Endothelial cell of umbilical vein (primary cell): ENCODE data around the gene CIRBP. TPM values are rescaled to one million over a fixed set of nuclear protein-coding genes. Genes with fewer than 3 reads are reported as not detected.

Source experiments
- BruUV-seq: library from RNA; stranded (reverse); fragments of 400-500 nt; replicated peaks from 2 replicates; lab custom pipeline; 2021; lab: Mats Ljungman, UMichigan
- CTCF ChIA-PET: fragments of 300-600, 350-600 bp; sonication (Branson Sonifier 250); formaldehyde crosslinking; loops from one replicate; lab custom pipeline; 2021; ENCODE audit warnings: antibody characterized with exemption, inconsistent platforms; lab: Charles Lee
- POLR2A ChIA-PET: fragments of 300-600, 350-600 bp; sonication (Branson Sonifier 250); formaldehyde crosslinking; loops from one replicate; lab custom pipeline; 2021; ENCODE audit warnings: antibody characterized with exemption, inconsistent platforms; lab: Charles Lee
- DNase-seq: peaks from one replicate; pipeline ENCODE4 v3.0.0-alpha.2; 2011; ENCODE audit warnings: low read depth, low spot score
- FAIRE-seq: peaks from 2 replicates; lab custom pipeline; 2011; peaks lifted over from hg19 to GRCh38; lab: Jason Lieb, UNC
- H2AFZ ChIP-seq: 2 replicates; pipeline ENCODE4 v1.6.0; 2012; ENCODE audit warnings: low read depth, low read length, control low read depth, inconsistent platforms
- H3K27ac ChIP-seq: 2 replicates; pipeline ENCODE4 v1.5.1; 2011; ENCODE audit warnings: low read depth, mild to moderate bottlenecking, control low read depth, low read length, moderate library complexity; ENCODE audit not compliant: insufficient read depth
- H3K27me3 ChIP-seq, 2 experiments: 2 replicates each; pipeline versions ENCODE4 v1.6.0 to v1.6.1; 2011; ENCODE audit warnings: low read length in 2 of 2, mixed read lengths in 1 of 2; ENCODE audit not compliant: control insufficient read depth in 2 of 2, insufficient read depth in 2 of 2
- H3K36me3 ChIP-seq, 2 experiments: 2 replicates in 1 of 2; 3 replicates in 1 of 2; pipeline ENCODE4 v1.5.1; 2011; ENCODE audit warnings: low read length in 2 of 2, mild to moderate bottlenecking in 1 of 2, moderate library complexity in 1 of 2; ENCODE audit not compliant: control insufficient read depth in 2 of 2, insufficient read depth in 2 of 2; ENCODE audit errors: extremely low read depth in 1 of 2
- H3K4me1 ChIP-seq: 3 replicates; pipeline ENCODE4 v1.5.1; 2011; ENCODE audit warnings: mild to moderate bottlenecking, low read length; ENCODE audit not compliant: control insufficient read depth, insufficient read depth; ENCODE audit errors: extremely low read depth
- H3K4me2 ChIP-seq: 2 replicates; pipeline ENCODE4 v1.6.1; 2011; ENCODE audit warnings: low read length, control low read depth, mixed read lengths; ENCODE audit not compliant: insufficient read depth
- H3K4me3 ChIP-seq, 3 experiments: fragments of 200-600 bp in 1 of 3; sonication (generic), shearing (Covaris generic) in 1 of 3; replicated peaks in 1 of 3; 2 replicates each; pipeline ENCODE4 v1.5.1; 2011 to 2016; ENCODE audit warnings: control low read depth in 3 of 3, low read length in 3 of 3, mild to moderate bottlenecking in 2 of 3, inconsistent platforms in 1 of 3, low read depth in 1 of 3, moderate library complexity in 1 of 3; ENCODE audit not compliant: insufficient read depth in 1 of 3
- H3K79me2 ChIP-seq: 2 replicates; pipeline ENCODE4 v1.6.0; 2012; ENCODE audit warnings: low read length, inconsistent platforms; ENCODE audit not compliant: control insufficient read depth, insufficient read depth
- H3K9ac ChIP-seq: replicated peaks from 2 replicates; pipeline ENCODE3; 2011; ENCODE audit warnings: low read length, control low read depth; ENCODE audit not compliant: insufficient read depth; ENCODE audit errors: extremely low read depth
- H3K9me1 ChIP-seq: replicated peaks from 3 replicates; pipeline ENCODE4 v1.6.0; 2011; ENCODE audit warnings: mild to moderate bottlenecking, low read length; ENCODE audit not compliant: control insufficient read depth, insufficient read depth; ENCODE audit errors: extremely low read depth
- H3K9me3 ChIP-seq: replicated peaks from 2 replicates; pipeline ENCODE4 v1.5.1; 2012; ENCODE audit warnings: low read length, inconsistent platforms; ENCODE audit not compliant: control insufficient read depth, insufficient read depth
- H4K20me1 ChIP-seq: replicated peaks from 2 replicates; pipeline ENCODE3; 2011; ENCODE audit warnings: mild to moderate bottlenecking, low read length; ENCODE audit not compliant: control insufficient read depth, insufficient read depth; ENCODE audit errors: extremely low read depth
- CTCF ChIP-seq, 2 donors: IDR thresholded peaks; 1 replicate in 1 of 2; 2 replicates in 1 of 2; pipeline ENCODE4 v1.5.1; 2011; ENCODE audit warnings: low read length in 2 of 2, mild to moderate bottlenecking in 2 of 2, moderate library complexity in 2 of 2, control low read depth in 1 of 2, inconsistent platforms in 1 of 2, low read depth in 1 of 2; ENCODE audit not compliant: insufficient read depth in 1 of 2; ENCODE audit errors: extremely low read depth in 1 of 2
- EZH2 ChIP-seq: IDR thresholded peaks from 2 replicates; pipeline ENCODE4 v1.6.1; 2012; ENCODE audit warnings: borderline replicate concordance, low read depth, mild to moderate bottlenecking, moderate library complexity, low read length, inconsistent platforms; ENCODE audit not compliant: severe bottlenecking
- FOS ChIP-seq: IDR thresholded peaks from 2 replicates; pipeline ENCODE4 v1.6.1; 2011; ENCODE audit warnings: mild to moderate bottlenecking, low read length, moderate library complexity, borderline replicate concordance; ENCODE audit not compliant: insufficient read depth
- GATA2 ChIP-seq: IDR thresholded peaks from 2 replicates; pipeline ENCODE4 v1.7.0; 2011; ENCODE audit warnings: low read depth, mild to moderate bottlenecking, moderate library complexity, mixed read lengths, low read length; ENCODE audit not compliant: insufficient read length, insufficient read depth
- JUN ChIP-seq: IDR thresholded peaks from 2 replicates; pipeline ENCODE4 v1.6.1; 2011; ENCODE audit warnings: borderline replicate concordance, low read depth; ENCODE audit not compliant: insufficient read length, insufficient read depth
- MAX ChIP-seq: IDR thresholded peaks from 2 replicates; pipeline ENCODE4 v1.6.1; 2011; ENCODE audit not compliant: insufficient read depth, insufficient read length
- MYC ChIP-seq: IDR thresholded peaks from one replicate; pipeline ENCODE4 v1.6.1; 2011; ENCODE audit warnings: mild to moderate bottlenecking, low read depth, low read length
- POLR2A ChIP-seq: IDR thresholded peaks from 2 replicates; pipeline ENCODE4 v1.6.1; 2012; ENCODE audit warnings: low read depth, mild to moderate bottlenecking, control low read depth, low read length
- POLR2AphosphoS5 ChIP-seq: IDR thresholded peaks from 2 replicates; pipeline ENCODE4 v1.6.1; 2012; ENCODE audit warnings: low read depth, mild to moderate bottlenecking, control low read depth, low read length, moderate library complexity; ENCODE audit not compliant: insufficient read depth
- dilution Hi-C: fragments of 300-500 bp; cut with MboI; formaldehyde crosslinking; loops from one replicate; pipeline ENCODE4 v1.15.0; 2019; ENCODE audit warnings: low sequenced_read_pairs; ENCODE audit not compliant: extremely low pct_ligation_motif_present
- intact Hi-C: fragments of 100-400 bp; cut with micrococcal nuclease; formaldehyde crosslinking; loops from one replicate; pipeline ENCODE4 v1.10.0; 2022
- polyA plus RNA-seq, 4 experiments: library from polyadenylated mRNA; depleted of rRNA in 3 of 4; stranded (reverse) in 3 of 4; unstranded in 1 of 4; fragments of >200 nt; gene quantifications; 2 replicates each; pipeline versions ENCODE4 v1.2.1 to v1.2.3, GENCODE V29; 2011 to 2012; ENCODE audit warnings: missing spikeins in 1 of 4
- total RNA-seq: library from RNA; stranded (reverse); gene quantifications from 2 replicates; pipeline ENCODE4 v1.2.3, GENCODE V29; 2021

Gene CIRBP
- total and polyA plus RNA-seq, 2 donors (not counting 3 experiments of a cell fraction or from before 2014, with no cell fraction given), result 225 to 439 TPM

GRCh38 chr19:1229056-1229923 lies 39.8 kb upstream of the CIRBP start:
- Histone ChIP-seq H3K4me1 (peaks cover 10% of the 10 kb centered on the region), H3K4me2 (no peak overlapping the region), H3K9me1 (no peaks in the 10 kb centered on the region), H3K27me3 (no peaks in the 10 kb centered on the region), H3K9me3 (no peaks in the 10 kb centered on the region), H4K20me1 (no peaks in the 10 kb centered on the region), H3K27ac (no peak overlapping the region), H3K9ac (no peak overlapping the region), H3K4me3 (no peak overlapping the region), H2AFZ (no peak overlapping the region), H3K79me2 (no peaks in the 10 kb centered on the region), H3K36me3 (peaks cover 0 to 12% of the 10 kb centered on the region in 2 experiments)
- intact Hi-C loops, result no loop called here
- ChIA-PET CTCF (no interaction called here), POLR2A (no interaction called here)
- DNase-seq, result no peak
- no peak for FAIRE-seq
- TF ChIP-seq EZH2 (no peak), CTCF (IDR thresholded peaks at IDR 0.05; ENCODE audit: extremely low read depth in 1 of 2, insufficient read depth in 1 of 2, low read depth in 1 of 2, low read length in 2 of 2) (no peak), GATA2 (no peak), POLR2AphosphoS5 (no peak), FOS (no peak), MAX (no peak), MYC (no peak), POLR2A (no peak), JUN (no peak)
- dilution Hi-C loops, result no loop called here
- no TSS peak for BruUV-seq
